Astrocyte (in vitro differentiated cells and primary cell): ENCODE measurements around the gene COL15A1. TPM values are rescaled to one million over a fixed set of nuclear protein-coding genes. Genes with fewer than 3 reads are reported as not detected.

Experiments used
- DNase-seq: peaks from one replicate; pipeline ENCODE4 v3.0.0-alpha.2; 2010; ENCODE audit warnings: low read depth
- FAIRE-seq: peaks from 2 replicates; lab custom pipeline; 2011; peaks lifted over from hg19 to GRCh38; lab: Jason Lieb, UNC
- H2AFZ ChIP-seq: 2 replicates; pipeline ENCODE4 v1.6.0; 2012; ENCODE audit warnings: low read depth, low read length, inconsistent platforms
- H3K27ac ChIP-seq: 2 replicates; pipeline ENCODE4 v1.5.1; 2011; ENCODE audit warnings: low read depth, low read length, inconsistent platforms
- H3K27me3 ChIP-seq: 2 replicates; pipeline ENCODE4 v1.6.0; 2011; ENCODE audit warnings: low read length, inconsistent platforms; ENCODE audit not compliant: insufficient read depth
- H3K36me3 ChIP-seq: 2 replicates; pipeline ENCODE4 v1.5.1; 2011; ENCODE audit warnings: low read length, inconsistent platforms; ENCODE audit not compliant: insufficient read depth
- H3K4me1 ChIP-seq: 2 replicates; pipeline ENCODE4 v1.5.1; 2011; ENCODE audit warnings: low read length, inconsistent platforms; ENCODE audit not compliant: insufficient read depth
- H3K4me2 ChIP-seq: 2 replicates; pipeline ENCODE4 v1.6.0; 2012; ENCODE audit warnings: low read length, inconsistent platforms
- H3K4me3 ChIP-seq: 2 replicates; pipeline ENCODE4 v1.5.1; 2011; ENCODE audit warnings: low read depth, mild to moderate bottlenecking, low read length, inconsistent platforms; ENCODE audit not compliant: insufficient read depth
- H3K79me2 ChIP-seq: 2 replicates; pipeline ENCODE4 v1.6.0; 2012; ENCODE audit warnings: mild to moderate bottlenecking, low read length, inconsistent platforms; ENCODE audit not compliant: insufficient read depth
- H3K9ac ChIP-seq: 2 replicates; pipeline ENCODE4 v1.6.0; 2012; ENCODE audit warnings: mild to moderate bottlenecking, low read length, inconsistent platforms
- H3K9me3 ChIP-seq: 2 replicates; pipeline ENCODE4 v1.5.1; 2012; ENCODE audit warnings: low read depth, mild to moderate bottlenecking, low read length, inconsistent platforms; ENCODE audit not compliant: insufficient read depth
- H4K20me1 ChIP-seq: 2 replicates; pipeline ENCODE4 v1.6.0; 2012; ENCODE audit warnings: low read length, inconsistent platforms; ENCODE audit not compliant: insufficient read depth
- H3K27ac Mint-ChIP-seq: one replicate; pipeline ENCODE4 v1.8.0; 2021; ENCODE audit warnings: mild to moderate bottlenecking, mixed read lengths; ENCODE audit not compliant: unreplicated experiment
- H3K27me3 Mint-ChIP-seq: one replicate; pipeline ENCODE4 v1.8.0; 2021; ENCODE audit warnings: low read depth, mixed read lengths; ENCODE audit not compliant: unreplicated experiment
- H3K36me3 Mint-ChIP-seq: one replicate; pipeline ENCODE4 v1.8.0; 2021; ENCODE audit warnings: low read depth, mixed read lengths; ENCODE audit not compliant: unreplicated experiment
- H3K4me1 Mint-ChIP-seq: one replicate; pipeline ENCODE4 v1.8.0; 2021; ENCODE audit warnings: low read depth, mixed read lengths; ENCODE audit not compliant: unreplicated experiment
- H3K4me3 Mint-ChIP-seq: one replicate; pipeline ENCODE4 v1.8.0; 2021; ENCODE audit warnings: mild to moderate bottlenecking, moderate library complexity, mixed read lengths; ENCODE audit not compliant: unreplicated experiment
- H3K9me3 Mint-ChIP-seq: one replicate; pipeline ENCODE4 v1.8.0; 2021; ENCODE audit warnings: mild to moderate bottlenecking, mixed read lengths; ENCODE audit not compliant: unreplicated experiment
- CTCF ChIP-seq: IDR thresholded peaks from 2 replicates; pipeline ENCODE4 v1.5.1; 2011; ENCODE audit warnings: low read depth, mild to moderate bottlenecking, inconsistent platforms, low read length, moderate library complexity; ENCODE audit not compliant: insufficient read depth
- EZH2 ChIP-seq: IDR thresholded peaks from 2 replicates; pipeline ENCODE4 v1.6.1; 2012; ENCODE audit warnings: mild to moderate bottlenecking, low read length, inconsistent platforms; ENCODE audit not compliant: insufficient read depth
- total RNA-seq: library from RNA; stranded (reverse); gene quantifications from 2 replicates; pipeline ENCODE4 v1.2.1, GENCODE V29; 2021

The COL15A1 gene
- total RNA-seq, 1 donor from 2014 or later, result 5.6 TPM

- Mint-ChIP-seq H3K27me3 (no peaks in the 10 kb centered on the region), H3K9me3 (peaks cover 19% of the 10 kb centered on the region), H3K27ac (no peak overlapping the region), H3K4me1 (peaks cover 22% of the 10 kb centered on the region), H3K36me3 (peaks cover 19% of the 10 kb centered on the region), H3K4me3 (no peak overlapping the region)
- Histone ChIP-seq H3K27ac (no peak overlapping the region), H4K20me1 (no peaks in the 10 kb centered on the region), H2AFZ (no peak overlapping the region), H3K4me3 (no peak overlapping the region), H3K4me1 (peaks cover 21% of the 10 kb centered on the region), H3K27me3 (no peaks in the 10 kb centered on the region), H3K36me3 (no peaks in the 10 kb centered on the region), H3K79me2 (no peaks in the 10 kb centered on the region), H3K9me3 (peaks cover 12% of the 10 kb centered on the region), H3K4me2 (no peak overlapping the region), H3K9ac (no peak overlapping the region)
- TF ChIP-seq CTCF (no peak), EZH2 (no peak)
- DNase-seq (peak; percentile 50), FAIRE-seq (no peak)
These were observed 101.1 kb downstream of the COL15A1 start for GRCh38 chr9:99044827-99045226.

- Histone ChIP-seq H3K9ac (no peak overlapping the region), H3K36me3 (no peaks in the 10 kb centered on the region), H3K4me2 (no peak overlapping the region), H3K27ac (no peak overlapping the region), H3K4me3 (no peak overlapping the region), H3K27me3 (no peaks in the 10 kb centered on the region), H3K4me1 (peaks cover 21% of the 10 kb centered on the region), H3K9me3 (peaks cover 12% of the 10 kb centered on the region), H2AFZ (no peak overlapping the region), H4K20me1 (no peaks in the 10 kb centered on the region), H3K79me2 (no peaks in the 10 kb centered on the region)
- Mint-ChIP-seq H3K9me3 (peaks cover 19% of the 10 kb centered on the region), H3K4me3 (no peak overlapping the region), H3K4me1 (peaks cover 20% of the 10 kb centered on the region), H3K36me3 (peaks cover 19% of the 10 kb centered on the region), H3K27me3 (no peaks in the 10 kb centered on the region), H3K27ac (no peak overlapping the region)
- FAIRE-seq (no peak), DNase-seq (no peak)
- TF ChIP-seq EZH2 (no peak), CTCF (no peak)
These were observed 102.4 kb downstream of the COL15A1 start for GRCh38 chr9:99046068-99046467.

GRCh38 chr9:99046542-99047071, 102.9 kb downstream of the COL15A1 start:
- H4K20me1 ChIP-seq, result no peaks in the 10 kb centered on the region
- Mint-ChIP-seq H3K36me3 (peaks cover 19% of the 10 kb centered on the region), H3K9me3 (peaks cover 19% of the 10 kb centered on the region), H3K27ac (no peak overlapping the region), H3K27me3 (no peaks in the 10 kb centered on the region), H3K4me3 (no peak overlapping the region), H3K4me1 (peaks cover 15% of the 10 kb centered on the region)
- peaks cover 12% of the 10 kb centered on the region for H3K9me3 ChIP-seq
- no peak overlapping the region for H3K9ac ChIP-seq
- FAIRE-seq (no peak), DNase-seq (no peak)
- H3K27me3 ChIP-seq, result no peaks in the 10 kb centered on the region
- no peaks in the 10 kb centered on the region for H3K36me3 ChIP-seq
- H3K27ac ChIP-seq, result no peak overlapping the region
- no peaks in the 10 kb centered on the region for H3K79me2 ChIP-seq
- no peak for TF ChIP-seq EZH2
- TF ChIP-seq CTCF, result no peak
- peaks cover 22% of the 10 kb centered on the region for H3K4me1 ChIP-seq
- no peak overlapping the region for H2AFZ ChIP-seq
- no peak overlapping the region for H3K4me3 ChIP-seq
- no peak overlapping the region for H3K4me2 ChIP-seq
